HEK293 (cell line): ENCODE measurements around the gene CCT3.

ENCODE experiments used
- IKZF3 ChIP-seq: fragments of 450-650 bp; IDR thresholded peaks from 2 replicates; pipeline ENCODE4 v1.5.0; 2018; ENCODE audit warnings: missing biosample characterization, mild to moderate bottlenecking, missing genetic modification characterization, moderate library complexity
- KLF17 ChIP-seq: fragments of 450-650 bp; formaldehyde crosslinking; IDR thresholded peaks from 2 replicates; pipeline ENCODE4 v1.5.1; 2016; ENCODE audit warnings: missing biosample characterization, missing genetic modification characterization
- TRIM28 ChIP-seq: IDR thresholded peaks from 2 replicates; pipeline ENCODE4 v1.6.1; 2011; ENCODE audit warnings: low read length, control low read depth, borderline replicate concordance
- ZBTB11 ChIP-seq: fragments of 450-650 bp; formaldehyde crosslinking; conservative IDR thresholded peaks from 2 replicates; pipeline ENCODE4 v1.5.1; 2016; ENCODE audit warnings: low read depth, missing biosample characterization, missing genetic modification characterization
- ZNF202 ChIP-seq: fragments of 450-650 bp; formaldehyde crosslinking; IDR thresholded peaks from 2 replicates; pipeline ENCODE4 v1.5.1; 2016; ENCODE audit warnings: missing biosample characterization, missing genetic modification characterization, borderline replicate concordance
- ZNF266 ChIP-seq: fragments of 450-650 bp; formaldehyde crosslinking; IDR thresholded peaks from 2 replicates; pipeline ENCODE4 v1.5.1; 2016; ENCODE audit warnings: missing biosample characterization, missing genetic modification characterization, low read depth
- ZNF280D ChIP-seq: fragments of 450-650 bp; formaldehyde crosslinking; IDR thresholded peaks from 2 replicates; pipeline ENCODE4 v1.5.1; 2016; ENCODE audit warnings: missing biosample characterization, missing genetic modification characterization
- ZNF335 ChIP-seq: fragments of 450-650 bp; formaldehyde crosslinking; conservative IDR thresholded peaks from 2 replicates; pipeline ENCODE4 v1.5.1; 2016; ENCODE audit warnings: missing biosample characterization, missing genetic modification characterization
- ZNF530 ChIP-seq: fragments of 450-650 bp; formaldehyde crosslinking; IDR thresholded peaks from 2 replicates; pipeline ENCODE4 v1.5.1; 2016; ENCODE audit warnings: low read depth, missing biosample characterization, missing genetic modification characterization
- ZNF654 ChIP-seq: fragments of 450-650 bp; formaldehyde crosslinking; IDR thresholded peaks from 2 replicates; pipeline ENCODE4 v1.5.1; 2016; ENCODE audit warnings: low read depth, missing biosample characterization, missing genetic modification characterization
- ZNF747 ChIP-seq: fragments of 450-650 bp; formaldehyde crosslinking; IDR thresholded peaks from 2 replicates; pipeline ENCODE4 v1.5.1; 2016; ENCODE audit warnings: missing biosample characterization, missing genetic modification characterization
- ZNF843 ChIP-seq: fragments of 450-650 bp; formaldehyde crosslinking; IDR thresholded peaks from 2 replicates; pipeline ENCODE4 v1.5.1; 2016; ENCODE audit warnings: missing biosample characterization, missing genetic modification characterization
- ZXDB ChIP-seq: fragments of 450-650 bp; formaldehyde crosslinking; IDR thresholded peaks from 2 replicates; pipeline ENCODE4 v1.5.1; 2016; ENCODE audit warnings: missing biosample characterization, missing genetic modification characterization
- TF ChIP-seq, protein P1 (sequence below): fragments of 450-650 bp; formaldehyde crosslinking; IDR thresholded peaks from 2 replicates; pipeline ENCODE4 v1.5.1; 2016; ENCODE audit warnings: missing biosample characterization, missing genetic modification characterization, low read depth
- TF ChIP-seq, protein P2 (sequence below): fragments of 450-650 bp; formaldehyde crosslinking; optimal IDR thresholded peaks from 2 replicates; pipeline ENCODE3; 2016; ENCODE audit warnings: missing biosample characterization, mild to moderate bottlenecking, missing genetic modification characterization
- TF ChIP-seq, protein P3 (sequence below): fragments of 450-650 bp; formaldehyde crosslinking; conservative IDR thresholded peaks from 2 replicates; pipeline ENCODE4 v1.5.1; 2016; ENCODE audit warnings: low read depth, missing biosample characterization, missing genetic modification characterization
- TF ChIP-seq, protein P4 (sequence below): fragments of 450-650 bp; formaldehyde crosslinking; IDR thresholded peaks from 2 replicates; pipeline ENCODE4 v1.5.1; 2016; ENCODE audit warnings: missing biosample characterization, missing genetic modification characterization

Gene CCT3

GRCh38 chr1:156338180-156338976, at the start of gene CCT3, which contains the start of gene TSACC (continued):
- TF ChIP-seq, protein P1, sequence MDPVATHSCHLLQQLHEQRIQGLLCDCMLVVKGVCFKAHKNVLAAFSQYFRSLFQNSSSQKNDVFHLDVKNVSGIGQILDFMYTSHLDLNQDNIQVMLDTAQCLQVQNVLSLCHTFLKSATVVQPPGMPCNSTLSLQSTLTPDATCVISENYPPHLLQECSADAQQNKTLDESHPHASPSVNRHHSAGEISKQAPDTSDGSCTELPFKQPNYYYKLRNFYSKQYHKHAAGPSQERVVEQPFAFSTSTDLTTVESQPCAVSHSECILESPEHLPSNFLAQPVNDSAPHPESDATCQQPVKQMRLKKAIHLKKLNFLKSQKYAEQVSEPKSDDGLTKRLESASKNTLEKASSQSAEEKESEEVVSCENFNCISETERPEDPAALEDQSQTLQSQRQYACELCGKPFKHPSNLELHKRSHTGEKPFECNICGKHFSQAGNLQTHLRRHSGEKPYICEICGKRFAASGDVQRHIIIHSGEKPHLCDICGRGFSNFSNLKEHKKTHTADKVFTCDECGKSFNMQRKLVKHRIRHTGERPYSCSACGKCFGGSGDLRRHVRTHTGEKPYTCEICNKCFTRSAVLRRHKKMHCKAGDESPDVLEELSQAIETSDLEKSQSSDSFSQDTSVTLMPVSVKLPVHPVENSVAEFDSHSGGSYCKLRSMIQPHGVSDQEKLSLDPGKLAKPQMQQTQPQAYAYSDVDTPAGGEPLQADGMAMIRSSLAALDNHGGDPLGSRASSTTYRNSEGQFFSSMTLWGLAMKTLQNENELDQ (tag by site-specific recombination), result no peak
- no peak for TF ChIP-seq ZNF530 (tag by site-specific recombination)
- peak; percentile 63 for TF ChIP-seq IKZF3 (tag by site-specific recombination)
- TF ChIP-seq ZNF335, result peak; percentile 100
- no peak for TF ChIP-seq ZNF280D (tag by site-specific recombination)
- TF ChIP-seq, protein P2, sequence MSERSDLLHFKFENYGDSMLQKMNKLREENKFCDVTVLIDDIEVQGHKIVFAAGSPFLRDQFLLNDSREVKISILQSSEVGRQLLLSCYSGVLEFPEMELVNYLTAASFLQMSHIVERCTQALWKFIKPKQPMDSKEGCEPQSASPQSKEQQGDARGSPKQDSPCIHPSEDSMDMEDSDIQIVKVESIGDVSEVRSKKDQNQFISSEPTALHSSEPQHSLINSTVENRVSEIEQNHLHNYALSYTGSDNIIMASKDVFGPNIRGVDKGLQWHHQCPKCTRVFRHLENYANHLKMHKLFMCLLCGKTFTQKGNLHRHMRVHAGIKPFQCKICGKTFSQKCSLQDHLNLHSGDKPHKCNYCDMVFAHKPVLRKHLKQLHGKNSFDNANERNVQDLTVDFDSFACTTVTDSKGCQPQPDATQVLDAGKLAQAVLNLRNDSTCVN (tag by site-specific recombination), result peak; percentile 70
- TF ChIP-seq KLF17, result no peak
- TF ChIP-seq ZNF747 (tag by site-specific recombination), result no peak
- TF ChIP-seq ZXDB, result peak; percentile 39
- TF ChIP-seq ZNF266 (tag by site-specific recombination), result no peak
- TF ChIP-seq ZNF843 (tag by site-specific recombination), result 0 out of 2 replicates have a peak, but pooled peaks have one; percentile 19
- TF ChIP-seq, protein P3, sequence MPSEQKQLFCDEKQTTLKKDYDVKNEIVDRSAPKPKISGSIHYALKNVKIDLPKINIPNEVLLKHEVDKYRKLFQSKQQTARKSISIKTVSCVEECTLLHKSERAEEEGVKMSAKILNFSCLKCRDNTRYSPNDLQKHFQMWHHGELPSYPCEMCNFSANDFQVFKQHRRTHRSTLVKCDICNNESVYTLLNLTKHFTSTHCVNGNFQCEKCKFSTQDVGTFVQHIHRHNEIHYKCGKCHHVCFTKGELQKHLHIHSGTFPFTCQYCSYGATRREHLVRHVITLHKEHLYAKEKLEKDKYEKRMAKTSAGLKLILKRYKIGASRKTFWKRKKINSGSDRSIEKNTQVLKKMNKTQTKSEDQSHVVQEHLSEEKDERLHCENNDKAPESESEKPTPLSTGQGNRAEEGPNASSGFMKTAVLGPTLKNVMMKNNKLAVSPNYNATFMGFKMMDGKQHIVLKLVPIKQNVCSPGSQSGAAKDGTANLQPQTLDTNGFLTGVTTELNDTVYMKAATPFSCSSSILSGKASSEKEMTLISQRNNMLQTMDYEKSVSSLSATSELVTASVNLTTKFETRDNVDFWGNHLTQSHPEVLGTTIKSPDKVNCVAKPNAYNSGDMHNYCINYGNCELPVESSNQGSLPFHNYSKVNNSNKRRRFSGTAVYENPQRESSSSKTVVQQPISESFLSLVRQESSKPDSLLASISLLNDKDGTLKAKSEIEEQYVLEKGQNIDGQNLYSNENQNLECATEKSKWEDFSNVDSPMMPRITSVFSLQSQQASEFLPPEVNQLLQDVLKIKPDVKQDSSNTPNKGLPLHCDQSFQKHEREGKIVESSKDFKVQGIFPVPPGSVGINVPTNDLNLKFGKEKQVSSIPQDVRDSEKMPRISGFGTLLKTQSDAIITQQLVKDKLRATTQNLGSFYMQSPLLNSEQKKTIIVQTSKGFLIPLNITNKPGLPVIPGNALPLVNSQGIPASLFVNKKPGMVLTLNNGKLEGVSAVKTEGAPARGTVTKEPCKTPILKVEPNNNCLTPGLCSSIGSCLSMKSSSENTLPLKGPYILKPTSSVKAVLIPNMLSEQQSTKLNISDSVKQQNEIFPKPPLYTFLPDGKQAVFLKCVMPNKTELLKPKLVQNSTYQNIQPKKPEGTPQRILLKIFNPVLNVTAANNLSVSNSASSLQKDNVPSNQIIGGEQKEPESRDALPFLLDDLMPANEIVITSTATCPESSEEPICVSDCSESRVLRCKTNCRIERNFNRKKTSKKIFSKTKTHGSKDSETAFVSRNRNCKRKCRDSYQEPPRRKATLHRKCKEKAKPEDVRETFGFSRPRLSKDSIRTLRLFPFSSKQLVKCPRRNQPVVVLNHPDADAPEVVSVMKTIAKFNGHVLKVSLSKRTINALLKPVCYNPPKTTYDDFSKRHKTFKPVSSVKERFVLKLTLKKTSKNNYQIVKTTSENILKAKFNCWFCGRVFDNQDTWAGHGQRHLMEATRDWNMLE (tag by site-specific recombination), result peak; percentile 17; the same call in 1 of the 2 replicates
- TF ChIP-seq ZNF202 (tag by site-specific recombination), result no peak
- TF ChIP-seq TRIM28, result peak; percentile 22; the same call in 1 of the 2 replicates
- TF ChIP-seq, protein P4, sequence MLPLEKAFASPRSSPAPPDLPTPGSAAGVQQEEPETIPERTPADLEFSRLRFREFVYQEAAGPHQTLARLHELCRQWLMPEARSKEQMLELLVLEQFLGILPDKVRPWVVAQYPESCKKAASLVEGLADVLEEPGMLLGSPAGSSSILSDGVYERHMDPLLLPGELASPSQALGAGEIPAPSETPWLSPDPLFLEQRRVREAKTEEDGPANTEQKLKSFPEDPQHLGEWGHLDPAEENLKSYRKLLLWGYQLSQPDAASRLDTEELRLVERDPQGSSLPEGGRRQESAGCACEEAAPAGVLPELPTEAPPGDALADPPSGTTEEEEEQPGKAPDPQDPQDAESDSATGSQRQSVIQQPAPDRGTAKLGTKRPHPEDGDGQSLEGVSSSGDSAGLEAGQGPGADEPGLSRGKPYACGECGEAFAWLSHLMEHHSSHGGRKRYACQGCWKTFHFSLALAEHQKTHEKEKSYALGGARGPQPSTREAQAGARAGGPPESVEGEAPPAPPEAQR (tag by site-specific recombination), result no peak
- TF ChIP-seq ZNF654 (tag by site-specific recombination), result no peak
- TF ChIP-seq ZBTB11 (tag by site-specific recombination), result peak; percentile 27; the same call in 1 of the 2 replicates
